Fibroblast of lung (primary cell): ENCODE results near the gene HRH1. TPM values are rescaled to one million over a fixed set of nuclear protein-coding genes. Genes with fewer than 3 reads are reported as not detected.
A peak's percentile ranks its signal among the peaks of the same experiment; 100 is the strongest.

Experiments used
- DNase-seq, 2 donors: peaks; one replicate each; pipeline versions ENCODE4 v3.0.0 to v3.0.0-alpha.2; 2010; ENCODE audit warnings: low read depth in 2 of 2
- H2AFZ ChIP-seq: 2 replicates; pipeline ENCODE4 v1.5.1; 2012; ENCODE audit warnings: low read length, control low read depth, inconsistent platforms
- H3K27ac ChIP-seq: 2 replicates; pipeline ENCODE4 v1.5.1; 2011; ENCODE audit warnings: low read length, control low read depth; ENCODE audit not compliant: insufficient read depth
- H3K27me3 ChIP-seq: 2 replicates; pipeline ENCODE4 v1.5.1; 2011; ENCODE audit warnings: mild to moderate bottlenecking, low read length; ENCODE audit not compliant: control insufficient read depth, insufficient read depth
- H3K36me3 ChIP-seq: 2 replicates; pipeline ENCODE4 v1.5.1; 2011; ENCODE audit warnings: low read length; ENCODE audit not compliant: control insufficient read depth, insufficient read depth
- H3K4me1 ChIP-seq: 2 replicates; pipeline ENCODE4 v1.5.1; 2011; ENCODE audit warnings: low read length; ENCODE audit not compliant: control insufficient read depth, insufficient read depth; ENCODE audit errors: extremely low read depth
- H3K4me2 ChIP-seq: 2 replicates; pipeline ENCODE4 v1.5.1; 2011; ENCODE audit warnings: low read length, control low read depth; ENCODE audit not compliant: insufficient read depth; ENCODE audit errors: extremely low read depth
- H3K4me3 ChIP-seq, 4 experiments: fragments of 200-600 bp in 1 of 4; sonication (generic) in 1 of 4; replicated peaks in 1 of 4; 2 replicates each; pipeline ENCODE4 v1.5.1; 2011 to 2016; ENCODE audit warnings: low read length in 4 of 4, low read depth in 3 of 4, mild to moderate bottlenecking in 3 of 4, control low read depth in 2 of 4, inconsistent platforms in 1 of 4, mixed read lengths in 1 of 4; ENCODE audit not compliant: insufficient read depth in 1 of 4; ENCODE audit errors: control extremely low read depth in 1 of 4
- H3K79me2 ChIP-seq: 2 replicates; pipeline ENCODE4 v1.5.1; 2012; ENCODE audit warnings: mild to moderate bottlenecking, low read length, inconsistent platforms; ENCODE audit not compliant: control insufficient read depth, insufficient read depth
- H3K9ac ChIP-seq: 2 replicates; pipeline ENCODE4 v1.5.1; 2011; ENCODE audit warnings: mild to moderate bottlenecking, low read length, control low read depth; ENCODE audit not compliant: insufficient read depth
- H3K9me3 ChIP-seq: 2 replicates; pipeline ENCODE4 v1.5.1; 2012; ENCODE audit warnings: low read depth, low read length; ENCODE audit not compliant: control insufficient read depth, insufficient read depth
- H4K20me1 ChIP-seq: 2 replicates; pipeline ENCODE4 v1.5.1; 2011; ENCODE audit warnings: low read length; ENCODE audit not compliant: control insufficient read depth, insufficient read depth; ENCODE audit errors: extremely low read depth
- CTCF ChIP-seq, 2 donors: IDR thresholded peaks in 1 of 2; conservative IDR thresholded peaks in 1 of 2; 1 replicate in 1 of 2; 2 replicates in 1 of 2; pipeline ENCODE4 v1.5.1; 2011 to 2012; ENCODE audit warnings: low read length in 2 of 2, control low read depth in 1 of 2, inconsistent platforms in 1 of 2, low read depth in 1 of 2, mild to moderate bottlenecking in 1 of 2
- EZH2 ChIP-seq: IDR thresholded peaks from 2 replicates; pipeline ENCODE4 v1.5.1; 2012; ENCODE audit warnings: low read length, control low read depth, mild to moderate bottlenecking; ENCODE audit errors: missing control alignments
- polyA plus RNA-seq, 2 donors: library from polyadenylated mRNA; depleted of rRNA in 1 of 2; stranded (reverse) in 1 of 2; unstranded in 1 of 2; fragments of >200 nt; gene quantifications; 2 replicates each; pipeline ENCODE4 v1.2.1, GENCODE V29; 2011 to 2012; ENCODE audit warnings: missing spikeins in 1 of 2
- total RNA-seq: library from RNA; depleted of rRNA; stranded (reverse); fragments of >200 nt; gene quantifications from 2 replicates; pipeline ENCODE4 v1.2.1, GENCODE V29; 2014

Gene HRH1
- total and polyA plus RNA-seq, 2 donors (not counting 1 experiment from before 2014, with no cell fraction given), result 12.6 to 30.6 TPM

DNA sequence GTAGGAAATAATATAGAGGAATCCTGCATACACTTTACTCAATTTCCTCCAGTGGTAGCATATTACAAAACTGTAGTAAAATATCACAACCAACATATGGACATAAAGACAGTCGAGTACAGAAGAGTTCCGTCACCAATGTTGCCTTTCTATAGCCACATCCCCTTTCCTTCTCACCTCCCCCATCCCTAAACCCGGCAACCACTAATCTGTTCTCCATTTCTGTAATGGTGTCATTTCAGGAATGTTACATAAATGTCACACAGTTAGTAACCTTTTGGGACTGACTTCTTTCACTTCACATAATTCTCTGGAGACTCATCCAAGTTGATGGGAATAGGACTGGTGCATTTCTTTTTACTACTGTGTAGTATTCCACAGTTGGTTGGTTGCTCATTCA, 76.5 kb downstream of the HRH1 start:
- Histone ChIP-seq H3K9ac (no peak overlapping the region), H3K27me3 (no peaks in the 10 kb centered on the region), H3K9me3 (no peaks in the 10 kb centered on the region), H3K4me2 (no peak overlapping the region), H3K27ac (no peak overlapping the region), H3K36me3 (no peaks in the 10 kb centered on the region), H3K79me2 (no peaks in the 10 kb centered on the region), H3K4me1 (peaks cover 4% of the 10 kb centered on the region), H4K20me1 (no peaks in the 10 kb centered on the region), H3K4me3 (no peak overlapping the region), H2AFZ (no peak overlapping the region)
- no peak for DNase-seq
- no peak for TF ChIP-seq CTCF (conservative IDR thresholded peaks at IDR 0.05 in 1 of 2, IDR thresholded peaks at IDR 0.05 in 1 of 2; ENCODE audit: low read depth in 1 of 2, low read length in 2 of 2)

GRCh38 chr3:11235385-11235784, 81.1 kb downstream of the HRH1 start:
- Histone ChIP-seq H4K20me1 (no peaks in the 10 kb centered on the region), H3K9ac (no peak overlapping the region), H3K27me3 (no peaks in the 10 kb centered on the region), H3K4me1 (peaks cover 7% of the 10 kb centered on the region), H3K9me3 (no peaks in the 10 kb centered on the region), H3K4me2 (no peak overlapping the region), H3K36me3 (no peaks in the 10 kb centered on the region), H3K79me2 (no peaks in the 10 kb centered on the region), H3K4me3 (no peak overlapping the region), H2AFZ (no peak overlapping the region), H3K27ac (no peak overlapping the region)
- DNase-seq, result no peak
- TF ChIP-seq CTCF (conservative IDR thresholded peaks at IDR 0.05 in 1 of 2, IDR thresholded peaks at IDR 0.05 in 1 of 2; ENCODE audit: low read depth in 1 of 2, low read length in 2 of 2) (no peak), EZH2 (no peak)

- Histone ChIP-seq H3K4me3 (no peak overlapping the region), H3K79me2 (no peaks in the 10 kb centered on the region), H3K27me3 (no peaks in the 10 kb centered on the region), H3K36me3 (no peaks in the 10 kb centered on the region), H3K9me3 (no peaks in the 10 kb centered on the region), H4K20me1 (no peaks in the 10 kb centered on the region), H3K9ac (no peak overlapping the region), H2AFZ (no peak overlapping the region), H3K27ac (peak overlapping the region; percentile 67), H3K4me2 (no peak overlapping the region), H3K4me1 (peaks cover 7% of the 10 kb centered on the region)
- TF ChIP-seq EZH2 (no peak), CTCF (conservative IDR thresholded peaks at IDR 0.05 in 1 of 2, IDR thresholded peaks at IDR 0.05 in 1 of 2; ENCODE audit: low read depth in 1 of 2, low read length in 2 of 2) (peak; percentile 59 to 74)
- DNase-seq, result peak; percentile 48 to 58
These were observed 82.5 kb downstream of the HRH1 start for GRCh38 chr3:11236588-11237461.
